Measurements from ENCODE around the gene PTGFRN. TPM values are rescaled to one million over a fixed set of nuclear protein-coding genes. Genes with fewer than 3 reads are reported as not detected.

The PTGFRN gene
- polyA plus RNA-seq, 1 donor (not counting 4 experiments of a cell fraction or from before 2014, with no cell fraction given): 177 TPM

- Histone ChIP-seq H3K4me1 (ENCODE audit: control insufficient read depth, extremely low read depth, insufficient read depth, low read length) (peaks cover 14% of the 10 kb centered on the region), H2AFZ (ENCODE audit: control insufficient read depth, low read length) (no peak overlapping the region), H4K20me1 (ENCODE audit: control insufficient read depth, extremely low read depth, insufficient read depth, low read length) (no peaks in the 10 kb centered on the region), H3K9me1 (ENCODE audit: control insufficient read depth, extremely low read depth, insufficient read depth, low read length) (no peaks in the 10 kb centered on the region), H3K79me2 (ENCODE audit: control insufficient read depth, insufficient read depth, low read length) (no peaks in the 10 kb centered on the region), H3K27me3 (ENCODE audit: control insufficient read depth, extremely low read depth, insufficient read depth, low read length) (no peaks in the 10 kb centered on the region), H3K4me2 (ENCODE audit: control insufficient read depth, extremely low read depth, insufficient read depth, low read depth, low read length) (no peak overlapping the region), H3K27ac (ENCODE audit: control insufficient read depth, insufficient read depth, low read length) (no peak overlapping the region), H3K4me3 (ENCODE audit: control insufficient read depth in 2 of 3, extremely low read depth in 1 of 3, insufficient read depth in 2 of 3, low read depth in 1 of 3, low read length in 3 of 3) (no peak overlapping the region), H3K9ac (ENCODE audit: control insufficient read depth, extremely low read depth, insufficient read depth, low read length) (no peak overlapping the region), H3K36me3 (ENCODE audit: control insufficient read depth in 2 of 2, extremely low read depth in 1 of 2, insufficient read depth in 2 of 2, low read length in 2 of 2) (no peaks in the 10 kb centered on the region), H3K9me3 (ENCODE audit: control insufficient read depth, low read depth, low read length) (no peaks in the 10 kb centered on the region)
- DNase-seq (ENCODE audit: low read depth, low spot score) (no peak), FAIRE-seq (no peak)
- TF ChIP-seq CTCF (optimal IDR thresholded peaks at IDR 0.05 in 1 of 3, IDR thresholded peaks at IDR 0.05 in 1 of 3, conservative IDR thresholded peaks at IDR 0.05 in 1 of 3; ENCODE audit: extremely low read depth in 1 of 3, insufficient read depth in 2 of 3, low read length in 3 of 3) (no peak), EZH2 (IDR thresholded peaks at IDR 0.05; ENCODE audit: low read length) (no peak)
- dilution Hi-C loops (cut with MboI; ENCODE audit: extremely low pct_ligation_motif_present, low sequenced_read_pairs): no loop called here
These were observed 10.2 kb upstream of the PTGFRN start for GRCh38 chr1:116899529-116899928.

DNA sequence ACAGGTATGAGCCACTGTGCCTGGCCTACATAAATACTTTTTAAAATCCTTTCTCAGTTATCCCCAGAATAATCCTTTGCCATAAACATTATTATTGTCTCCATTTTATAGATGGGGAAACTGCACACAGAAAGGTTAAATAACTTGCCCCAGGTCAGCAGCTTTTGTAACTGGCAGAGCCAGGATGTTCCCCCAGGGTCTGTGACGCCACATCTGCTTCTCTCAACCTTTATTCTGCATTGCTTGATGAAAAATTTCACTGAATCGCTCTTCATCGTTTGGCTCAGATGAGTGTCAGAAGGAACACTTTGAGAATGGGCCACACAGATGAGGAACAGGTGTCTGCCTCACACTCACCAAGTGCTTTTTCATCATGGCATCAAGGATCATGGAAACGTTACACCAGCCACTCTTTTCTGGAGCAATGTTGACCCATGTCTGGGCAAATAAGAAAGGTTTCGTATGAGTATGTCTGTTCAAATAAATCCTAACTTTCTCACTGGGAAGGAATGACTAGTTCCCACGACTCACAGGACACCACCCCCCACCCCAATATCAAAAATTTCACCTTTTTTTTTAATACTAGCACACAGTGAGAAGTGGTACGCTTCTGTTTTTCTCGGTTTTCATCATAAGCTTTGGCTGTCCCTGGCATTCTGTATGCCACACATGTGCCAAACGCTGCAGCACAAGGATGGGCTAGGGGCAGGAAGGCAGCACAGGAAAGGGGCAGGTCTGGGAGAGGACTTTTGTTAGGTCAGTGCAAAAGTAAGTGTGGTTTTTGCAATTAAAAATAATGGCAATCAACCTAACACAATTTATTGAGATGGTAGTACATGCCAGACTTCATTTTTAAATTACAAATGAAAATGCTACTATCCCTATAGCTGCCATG is 9.0 kb upstream of the PTGFRN start:
- H3K27me3 ChIP-seq (ENCODE audit: control insufficient read depth, extremely low read depth, insufficient read depth, low read length): no peaks in the 10 kb centered on the region
- TF ChIP-seq CTCF (optimal IDR thresholded peaks at IDR 0.05 in 1 of 3, IDR thresholded peaks at IDR 0.05 in 1 of 3, conservative IDR thresholded peaks at IDR 0.05 in 1 of 3; ENCODE audit: extremely low read depth in 1 of 3, insufficient read depth in 2 of 3, low read length in 3 of 3): no peak
- no peak for TF ChIP-seq EZH2 (IDR thresholded peaks at IDR 0.05; ENCODE audit: low read length)
- no peak overlapping the region for H3K9ac ChIP-seq (ENCODE audit: control insufficient read depth, extremely low read depth, insufficient read depth, low read length)
- H2AFZ ChIP-seq (ENCODE audit: control insufficient read depth, low read length): no peak overlapping the region
- no peak for DNase-seq (ENCODE audit: low read depth, low spot score)
- H3K4me3 ChIP-seq (ENCODE audit: control insufficient read depth in 2 of 3, extremely low read depth in 1 of 3, insufficient read depth in 2 of 3, low read depth in 1 of 3, low read length in 3 of 3): no peak overlapping the region
- no peaks in the 10 kb centered on the region for H3K9me3 ChIP-seq (ENCODE audit: control insufficient read depth, low read depth, low read length)
- H3K36me3 ChIP-seq (ENCODE audit: control insufficient read depth in 2 of 2, extremely low read depth in 1 of 2, insufficient read depth in 2 of 2, low read length in 2 of 2): no peaks in the 10 kb centered on the region
- no peaks in the 10 kb centered on the region for H4K20me1 ChIP-seq (ENCODE audit: control insufficient read depth, extremely low read depth, insufficient read depth, low read length)
- H3K27ac ChIP-seq (ENCODE audit: control insufficient read depth, insufficient read depth, low read length): no peak overlapping the region
- no peaks in the 10 kb centered on the region for H3K79me2 ChIP-seq (ENCODE audit: control insufficient read depth, insufficient read depth, low read length)
- H3K9me1 ChIP-seq (ENCODE audit: control insufficient read depth, extremely low read depth, insufficient read depth, low read length): no peaks in the 10 kb centered on the region
- peak; percentile 20 for FAIRE-seq
- peaks cover 25% of the 10 kb centered on the region for H3K4me1 ChIP-seq (ENCODE audit: control insufficient read depth, extremely low read depth, insufficient read depth, low read length)
- dilution Hi-C loops (cut with MboI; ENCODE audit: extremely low pct_ligation_motif_present, low sequenced_read_pairs): no loop called here
- H3K4me2 ChIP-seq (ENCODE audit: control insufficient read depth, extremely low read depth, insufficient read depth, low read depth, low read length): no peak overlapping the region

Measured in keratinocyte (primary cell).